Suppressor macrophage (primary cell): Measurements from ENCODE around the gene DNAAF5.
"Not testable (repeated sequence)": the region's sequence is repeated elsewhere in the genome, so short reads cannot be mapped to it uniquely, and the experiment has no call there.

ENCODE experiments used
- DNase-seq, 4 experiments: peaks; one replicate each; pipeline ENCODE4 v3.0.0-alpha.2; 2020 to 2022

Gene DNAAF5

GRCh38 chr7:748446-748845 is 21.9 kb downstream of the DNAAF5 start:
- DNase-seq, result no peak

- no peak for DNase-seq
These were observed 22.6 kb downstream of the DNAAF5 start for GRCh38 chr7:749140-749551.

GRCh38 chr7:750111-750905 is 23.8 kb downstream of the DNAAF5 start:
- DNase-seq, result no peak

- peak in 1 of 4 experiments; percentile 26 for DNase-seq
These were observed 25.3 kb downstream of the DNAAF5 start for GRCh38 chr7:751826-752225.

- DNase-seq, result not testable (repeated sequence)
These were observed 25.8 kb downstream of the DNAAF5 start for GRCh38 chr7:752256-752655.

- no peak for DNase-seq
These were observed 26.7 kb downstream of the DNAAF5 start for GRCh38 chr7:753190-753589.

- no peak for DNase-seq
These were observed 28.3 kb downstream of the DNAAF5 start for GRCh38 chr7:754531-755412.

- no peak for DNase-seq
These were observed 28.9 kb downstream of the DNAAF5 start for GRCh38 chr7:755413-755805.

GRCh38 chr7:756231-756927 is 29.9 kb downstream of the DNAAF5 start:
- DNase-seq, result no peak

- DNase-seq, result no peak
These were observed 30.5 kb downstream of the DNAAF5 start for GRCh38 chr7:756928-757560.

- no peak for DNase-seq
These were observed 31.3 kb downstream of the DNAAF5 start for GRCh38 chr7:757741-758163.

GRCh38 chr7:759569-759968 is 33.1 kb downstream of the DNAAF5 start:
- no peak for DNase-seq

- no peak for DNase-seq
These were observed 33.5 kb downstream of the DNAAF5 start for GRCh38 chr7:760006-760405.

- DNase-seq, result no peak
These were observed 34.6 kb downstream of the DNAAF5 start for GRCh38 chr7:761101-761500.

GRCh38 chr7:761631-762030 is 35.1 kb downstream of the DNAAF5 start:
- DNase-seq, result no peak

- DNase-seq, result no peak
These were observed 36.4 kb downstream of the DNAAF5 start for GRCh38 chr7:762885-763284.

- DNase-seq, result no peak
These were observed 37.3 kb downstream of the DNAAF5 start for GRCh38 chr7:763762-764161.

GRCh38 chr7:765383-765782 is 38.9 kb downstream of the DNAAF5 start:
- no peak for DNase-seq

- no peak for DNase-seq
These were observed 41.1 kb downstream of the DNAAF5 start for GRCh38 chr7:767580-767940.

GRCh38 chr7:767941-768731 is 41.6 kb downstream of the DNAAF5 start:
- no peak for DNase-seq

- DNase-seq, result no peak
These were observed 42.5 kb downstream of the DNAAF5 start for GRCh38 chr7:768881-769504.
